Vagina (tissue), 2 donors: ENCODE measurements around the gene GNAS-AS1.

Source experiments
- POLR2AphosphoS5 ChIP-seq, 2 donors: sonication (generic); formaldehyde crosslinking; IDR thresholded peaks; one replicate each; pipeline ENCODE4 v1.9.0; 2017; ENCODE audit warnings: antibody characterized with exemption in 2 of 2, mild to moderate bottlenecking in 2 of 2, low read depth in 1 of 2; ENCODE audit not compliant: insufficient read depth in 1 of 2
- TF ChIP-seq, protein P1 (sequence below), 3 experiments: fragments of 450-650 bp in 2 of 3; fragments of 200-600 bp in 1 of 3; sonication (generic) in 1 of 3; IDR thresholded peaks; one replicate each; pipeline ENCODE4 v1.5.1; 2017 to 2019; ENCODE audit warnings: antibody characterized with exemption in 3 of 3, mild to moderate bottlenecking in 2 of 3, moderate library complexity in 2 of 3

DNA sequence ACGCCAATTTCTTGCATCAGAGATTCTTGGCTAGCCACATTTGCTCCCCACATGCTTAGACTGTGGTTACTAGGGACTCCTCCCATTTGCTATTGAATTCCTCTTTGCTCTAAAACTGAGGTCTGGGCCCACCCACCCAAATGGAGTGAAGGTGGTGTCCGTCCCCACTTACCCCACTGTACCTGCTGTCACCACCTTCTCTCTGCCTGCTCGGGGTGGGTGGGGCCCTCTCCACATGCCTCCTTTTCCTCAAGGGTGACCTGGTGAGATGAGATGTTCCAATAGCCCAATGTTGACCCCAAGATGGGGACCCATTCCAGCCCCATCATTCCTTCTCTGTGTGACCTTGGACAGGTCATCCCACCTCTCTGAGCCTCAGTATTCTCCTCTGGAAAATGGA is 74.6 kb downstream of the GNAS-AS1 start:
- TF ChIP-seq, protein P1, sequence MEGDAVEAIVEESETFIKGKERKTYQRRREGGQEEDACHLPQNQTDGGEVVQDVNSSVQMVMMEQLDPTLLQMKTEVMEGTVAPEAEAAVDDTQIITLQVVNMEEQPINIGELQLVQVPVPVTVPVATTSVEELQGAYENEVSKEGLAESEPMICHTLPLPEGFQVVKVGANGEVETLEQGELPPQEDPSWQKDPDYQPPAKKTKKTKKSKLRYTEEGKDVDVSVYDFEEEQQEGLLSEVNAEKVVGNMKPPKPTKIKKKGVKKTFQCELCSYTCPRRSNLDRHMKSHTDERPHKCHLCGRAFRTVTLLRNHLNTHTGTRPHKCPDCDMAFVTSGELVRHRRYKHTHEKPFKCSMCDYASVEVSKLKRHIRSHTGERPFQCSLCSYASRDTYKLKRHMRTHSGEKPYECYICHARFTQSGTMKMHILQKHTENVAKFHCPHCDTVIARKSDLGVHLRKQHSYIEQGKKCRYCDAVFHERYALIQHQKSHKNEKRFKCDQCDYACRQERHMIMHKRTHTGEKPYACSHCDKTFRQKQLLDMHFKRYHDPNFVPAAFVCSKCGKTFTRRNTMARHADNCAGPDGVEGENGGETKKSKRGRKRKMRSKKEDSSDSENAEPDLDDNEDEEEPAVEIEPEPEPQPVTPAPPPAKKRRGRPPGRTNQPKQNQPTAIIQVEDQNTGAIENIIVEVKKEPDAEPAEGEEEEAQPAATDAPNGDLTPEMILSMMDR (IDR thresholded peaks at IDR 0.05): no peak
- TF ChIP-seq POLR2AphosphoS5 (IDR thresholded peaks at IDR 0.05; ENCODE audit: insufficient read depth in 1 of 2, low read depth in 1 of 2): no peak
